Measurements from ENCODE around the gene DPT. TPM values are rescaled to one million over a fixed set of nuclear protein-coding genes. Genes with fewer than 3 reads are reported as not detected.

Gene DPT
- total and polyA plus RNA-seq, 10 of the 15 experiments (the other 5 are each of a cell fraction or from before 2014, with no cell fraction given), result 0.05 to 0.10 TPM; not detected in 8

DNA sequence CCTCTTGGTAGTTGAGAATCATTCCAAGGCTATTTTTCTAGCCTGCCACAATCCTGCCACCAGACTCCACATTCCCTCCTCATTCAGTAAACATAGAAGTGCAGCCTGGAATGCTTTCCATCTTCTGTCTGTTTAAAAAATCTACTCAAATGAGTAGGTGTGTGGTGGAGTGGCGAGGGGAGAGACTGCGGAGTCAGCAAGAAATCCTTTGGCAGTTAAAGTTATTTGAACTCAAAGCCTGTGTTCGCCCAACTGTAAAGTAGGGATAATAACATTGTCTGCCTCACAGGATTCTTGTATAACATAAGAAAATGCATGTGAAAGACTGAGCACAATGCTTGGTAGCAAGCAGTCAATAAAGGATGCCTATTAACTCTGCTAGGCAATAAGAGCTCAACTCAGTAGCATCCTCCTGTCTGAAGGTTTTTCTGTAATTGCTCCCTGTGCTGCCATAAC is 22.2 kb upstream of the DPT start:
- H3K4me1 ChIP-seq (ENCODE audit: control insufficient read depth, insufficient read depth, low read length), result no peaks in the 10 kb centered on the region
- ChIA-PET RAD21 (ENCODE audit: unreplicated experiment) (no interaction called here), SMC1A (ENCODE audit: uncharacterized antibody, unreplicated experiment) (interaction anchor here (0.7 to 2.6 kb wide), 2 partner anchors 10 to 75 kb away, joined by 3 to 6 read pairs; no protein-coding TSS in a partner anchor), POLR2A (no interaction called here), CTCF (interaction anchor here (0.9 to 1.4 kb wide), 3 partner anchors 11 to 597 kb away, joined by 3 to 5 read pairs (median 4); no protein-coding TSS in a partner anchor)
- WGBS (ENCODE audit: insufficient coverage, insufficient replicate concordance, low lambda C conversion rate, missing lambda C conversion rate), result 2% methylated on average over 3 of the region's 3 CpGs
- no peaks in the 10 kb centered on the region for H3K9me3 ChIP-seq (replicated peaks; ENCODE audit: control insufficient read depth, insufficient read depth, low read length)
- no peaks in the 10 kb centered on the region for H3K79me2 ChIP-seq (ENCODE audit: control insufficient read depth, insufficient read depth, low read length)
- BruUV-seq (replicated peaks), result no TSS peak
- intact Hi-C loops (cut with micrococcal nuclease; ENCODE audit: unreplicated experiment), result no loop called here
- TF ChIP-seq, protein P1, sequence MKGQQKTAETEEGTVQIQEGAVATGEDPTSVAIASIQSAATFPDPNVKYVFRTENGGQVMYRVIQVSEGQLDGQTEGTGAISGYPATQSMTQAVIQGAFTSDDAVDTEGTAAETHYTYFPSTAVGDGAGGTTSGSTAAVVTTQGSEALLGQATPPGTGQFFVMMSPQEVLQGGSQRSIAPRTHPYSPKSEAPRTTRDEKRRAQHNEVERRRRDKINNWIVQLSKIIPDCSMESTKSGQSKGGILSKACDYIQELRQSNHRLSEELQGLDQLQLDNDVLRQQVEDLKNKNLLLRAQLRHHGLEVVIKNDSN (IDR thresholded peaks at IDR 0.05; ENCODE audit: borderline replicate concordance, extremely low read length, insufficient read depth, low read depth, low read length), result no peak
- no peak for TF ChIP-seq YBX1 (IDR thresholded peaks at IDR 0.05)
- no peak for TF ChIP-seq POLR2A (IDR thresholded peaks at IDR 0.05; ENCODE audit: low read depth, low read length)
- no peak for TF ChIP-seq RB1 (IDR thresholded peaks at IDR 0.05; ENCODE audit: borderline replicate concordance)
- TF ChIP-seq, protein P2, sequence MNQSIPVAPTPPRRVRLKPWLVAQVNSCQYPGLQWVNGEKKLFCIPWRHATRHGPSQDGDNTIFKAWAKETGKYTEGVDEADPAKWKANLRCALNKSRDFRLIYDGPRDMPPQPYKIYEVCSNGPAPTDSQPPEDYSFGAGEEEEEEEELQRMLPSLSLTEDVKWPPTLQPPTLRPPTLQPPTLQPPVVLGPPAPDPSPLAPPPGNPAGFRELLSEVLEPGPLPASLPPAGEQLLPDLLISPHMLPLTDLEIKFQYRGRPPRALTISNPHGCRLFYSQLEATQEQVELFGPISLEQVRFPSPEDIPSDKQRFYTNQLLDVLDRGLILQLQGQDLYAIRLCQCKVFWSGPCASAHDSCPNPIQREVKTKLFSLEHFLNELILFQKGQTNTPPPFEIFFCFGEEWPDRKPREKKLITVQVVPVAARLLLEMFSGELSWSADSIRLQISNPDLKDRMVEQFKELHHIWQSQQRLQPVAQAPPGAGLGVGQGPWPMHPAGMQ (IDR thresholded peaks at IDR 0.05; ENCODE audit: borderline replicate concordance), result no peak
- TF ChIP-seq HCFC1 (IDR thresholded peaks at IDR 0.05; ENCODE audit: low read length), result no peak
- no peak for TF ChIP-seq CEBPB (IDR thresholded peaks at IDR 0.05; ENCODE audit: borderline replicate concordance in 1 of 2, low read depth in 2 of 2, low read length in 2 of 2)
- no peak for TF ChIP-seq ZNF622 (IDR thresholded peaks at IDR 0.05)
- TF ChIP-seq, protein P3, sequence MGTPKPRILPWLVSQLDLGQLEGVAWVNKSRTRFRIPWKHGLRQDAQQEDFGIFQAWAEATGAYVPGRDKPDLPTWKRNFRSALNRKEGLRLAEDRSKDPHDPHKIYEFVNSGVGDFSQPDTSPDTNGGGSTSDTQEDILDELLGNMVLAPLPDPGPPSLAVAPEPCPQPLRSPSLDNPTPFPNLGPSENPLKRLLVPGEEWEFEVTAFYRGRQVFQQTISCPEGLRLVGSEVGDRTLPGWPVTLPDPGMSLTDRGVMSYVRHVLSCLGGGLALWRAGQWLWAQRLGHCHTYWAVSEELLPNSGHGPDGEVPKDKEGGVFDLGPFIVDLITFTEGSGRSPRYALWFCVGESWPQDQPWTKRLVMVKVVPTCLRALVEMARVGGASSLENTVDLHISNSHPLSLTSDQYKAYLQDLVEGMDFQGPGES (IDR thresholded peaks at IDR 0.05), result no peak
- TF ChIP-seq SPI1 (IDR thresholded peaks at IDR 0.05; ENCODE audit: borderline replicate concordance, insufficient read depth, low read depth, low read length), result no peak
- TF ChIP-seq ZNF217 (IDR thresholded peaks at IDR 0.05), result no peak
- no peak for TF ChIP-seq SMARCA5 (IDR thresholded peaks at IDR 0.05)
- TF ChIP-seq SMAD1 (IDR thresholded peaks at IDR 0.05; ENCODE audit: low read depth, partially characterized antibody), result no peak
- TF ChIP-seq, protein P4, sequence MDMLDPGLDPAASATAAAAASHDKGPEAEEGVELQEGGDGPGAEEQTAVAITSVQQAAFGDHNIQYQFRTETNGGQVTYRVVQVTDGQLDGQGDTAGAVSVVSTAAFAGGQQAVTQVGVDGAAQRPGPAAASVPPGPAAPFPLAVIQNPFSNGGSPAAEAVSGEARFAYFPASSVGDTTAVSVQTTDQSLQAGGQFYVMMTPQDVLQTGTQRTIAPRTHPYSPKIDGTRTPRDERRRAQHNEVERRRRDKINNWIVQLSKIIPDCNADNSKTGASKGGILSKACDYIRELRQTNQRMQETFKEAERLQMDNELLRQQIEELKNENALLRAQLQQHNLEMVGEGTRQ (IDR thresholded peaks at IDR 0.05; ENCODE audit: borderline replicate concordance, low read depth, low read length), result no peak
- TF ChIP-seq BCL11A (IDR thresholded peaks at IDR 0.05; ENCODE audit: low read depth, low read length), result no peak
- no peak overlapping the region for H3K9ac ChIP-seq (ENCODE audit: control insufficient read depth, insufficient read depth, low read length)
- ATAC-seq (no peak), DNase-seq (ENCODE audit: low read depth, low spot score) (no peak), FAIRE-seq (no peak)
- H3K27me3 ChIP-seq (replicated peaks in 1 of 2; ENCODE audit: control insufficient read depth in 2 of 2, insufficient read depth in 2 of 2, low read length in 1 of 2), result no peaks in the 10 kb centered on the region
- H3K27ac ChIP-seq (ENCODE audit: control insufficient read depth, insufficient read depth), result no peak overlapping the region
- no peak overlapping the region for H3K4me3 ChIP-seq
- H2AFZ ChIP-seq (ENCODE audit: control insufficient read depth, low read depth, low read length), result no peak overlapping the region
- no peaks in the 10 kb centered on the region for H3K36me3 ChIP-seq (ENCODE audit: control insufficient read depth in 2 of 2, insufficient read depth in 2 of 2, low read length in 1 of 2)
- in situ Hi-C loops (cut with MboI), result no loop called here
- no peaks in the 10 kb centered on the region for H4K20me1 ChIP-seq (ENCODE audit: control insufficient read depth, insufficient read depth)
- no peak overlapping the region for H3K4me2 ChIP-seq (ENCODE audit: control insufficient read depth, insufficient read depth)
